CD14-positive monocyte (primary cell): ENCODE measurements around the gene ERFL. TPM values are rescaled to one million over a fixed set of nuclear protein-coding genes. Genes with fewer than 3 reads are reported as not detected.

ENCODE experiments used
- DNase-seq, 3 donors: peaks; one replicate each; pipeline ENCODE4 v3.0.0-alpha.2; 2011 to 2022
- H2AFZ ChIP-seq: 2 replicates; pipeline ENCODE4 v1.6.0; 2012; ENCODE audit warnings: mild to moderate bottlenecking, low read depth, low read length, inconsistent platforms; ENCODE audit not compliant: insufficient read depth, poor library complexity, severe bottlenecking
- H3K27ac ChIP-seq, 2 donors: 1 replicate in 1 of 2; 2 replicates in 1 of 2; pipeline ENCODE4 v1.5.1; 2012 to 2013; ENCODE audit warnings: low read length in 2 of 2, control low read depth in 1 of 2, inconsistent platforms in 1 of 2, low read depth in 1 of 2, mild to moderate bottlenecking in 1 of 2
- H3K27me3 ChIP-seq, 2 donors: one replicate each; pipeline versions ENCODE4 v1.6.0 to v1.6.1; 2011 to 2013; ENCODE audit warnings: low read length in 2 of 2; ENCODE audit not compliant: control insufficient read depth in 2 of 2, insufficient read depth in 2 of 2
- H3K36me3 ChIP-seq, 2 donors: replicated peaks in 1 of 2; 1 replicate in 1 of 2; 2 replicates in 1 of 2; pipeline versions ENCODE4 v1.5.1 to v1.6.1; 2012 to 2013; ENCODE audit warnings: low read length in 2 of 2, control low read depth in 1 of 2, inconsistent platforms in 1 of 2, mild to moderate bottlenecking in 1 of 2; ENCODE audit not compliant: insufficient read depth in 2 of 2, control insufficient read depth in 1 of 2
- H3K4me1 ChIP-seq, 2 donors: 1 replicate in 1 of 2; 2 replicates in 1 of 2; pipeline versions ENCODE4 v1.5.1 to v1.6.1; 2012 to 2013; ENCODE audit warnings: low read length in 2 of 2, control low read depth in 1 of 2, inconsistent platforms in 1 of 2, mild to moderate bottlenecking in 1 of 2, moderate library complexity in 1 of 2; ENCODE audit not compliant: insufficient read depth in 2 of 2, control insufficient read depth in 1 of 2
- H3K4me2 ChIP-seq: replicated peaks from 2 replicates; pipeline ENCODE3; 2012; ENCODE audit warnings: low read length, moderate library complexity, mild to moderate bottlenecking; ENCODE audit not compliant: poor library complexity, severe bottlenecking; ENCODE audit errors: extremely low read depth
- H3K4me3 ChIP-seq, 3 experiments: fragments of 200-600 bp in 1 of 3; sonication (generic) in 1 of 3; replicated peaks in 1 of 3; 1 replicate in 2 of 3; 2 replicates in 1 of 3; pipeline ENCODE4 v1.5.1; 2011 to 2013; ENCODE audit warnings: low read length in 3 of 3, mild to moderate bottlenecking in 3 of 3, control low read depth in 2 of 3, low read depth in 2 of 3, inconsistent platforms in 1 of 3, moderate library complexity in 1 of 3
- H3K79me2 ChIP-seq: 2 replicates; pipeline ENCODE4 v1.6.0; 2012; ENCODE audit warnings: mild to moderate bottlenecking, control low read depth, inconsistent platforms, low read length, moderate library complexity; ENCODE audit not compliant: insufficient read depth
- H3K9ac ChIP-seq: 2 replicates; pipeline ENCODE4 v1.6.0; 2017; ENCODE audit warnings: low read length, mild to moderate bottlenecking; ENCODE audit not compliant: insufficient read depth, poor library complexity, severe bottlenecking
- H3K9me3 ChIP-seq, 2 donors: replicated peaks in 1 of 2; 1 replicate in 1 of 2; 2 replicates in 1 of 2; pipeline versions ENCODE4 v1.5.1 to v1.6.1; 2012 to 2013; ENCODE audit warnings: low read length in 2 of 2, control low read depth in 1 of 2; ENCODE audit not compliant: control insufficient read depth in 1 of 2, insufficient read depth in 1 of 2
- H4K20me1 ChIP-seq: 2 replicates; pipeline ENCODE4 v1.6.0; 2012; ENCODE audit warnings: mild to moderate bottlenecking, low read length, control low read depth, moderate library complexity; ENCODE audit not compliant: insufficient read depth
- H3K27ac Mint-ChIP-seq, 7 donors: one replicate each; pipeline ENCODE4 v1.8.0; 2020; ENCODE audit warnings: mild to moderate bottlenecking in 7 of 7, mixed read lengths in 7 of 7, moderate library complexity in 6 of 7, inconsistent platforms in 2 of 7
- H3K27me3 Mint-ChIP-seq, 3 donors: one replicate each; pipeline ENCODE4 v1.8.0; 2021 to 2022; ENCODE audit warnings: low read depth in 3 of 3, mild to moderate bottlenecking in 3 of 3, mixed read lengths in 3 of 3, moderate library complexity in 3 of 3, inconsistent platforms in 1 of 3
- H3K36me3 Mint-ChIP-seq, 2 donors: one replicate each; pipeline ENCODE4 v1.8.0; 2020; ENCODE audit warnings: mixed read lengths in 2 of 2, inconsistent platforms in 1 of 2, mild to moderate bottlenecking in 1 of 2
- H3K4me1 Mint-ChIP-seq: one replicate; pipeline ENCODE4 v1.8.0; 2020; ENCODE audit warnings: mild to moderate bottlenecking, mixed read lengths
- H3K4me3 Mint-ChIP-seq, 2 donors: one replicate each; pipeline ENCODE4 v1.8.0; 2020; ENCODE audit warnings: mild to moderate bottlenecking in 2 of 2, mixed read lengths in 2 of 2, moderate library complexity in 1 of 2
- H3K9me3 Mint-ChIP-seq, 7 donors: one replicate each; pipeline ENCODE4 v1.8.0; 2020 to 2022; ENCODE audit warnings: mixed read lengths in 7 of 7, mild to moderate bottlenecking in 6 of 7, moderate library complexity in 6 of 7, inconsistent platforms in 2 of 7
- WGBS: methylation state at CpG from one replicate; pipeline ENCODE4 v1.1.5; 2013; ENCODE audit warnings: missing lambda C conversion rate; ENCODE audit not compliant: insufficient coverage; 5-methylcytosine and 5-hydroxymethylcytosine counted together
- intact Hi-C, 2 donors: fragments of 100-400 bp; cut with micrococcal nuclease; formaldehyde crosslinking; loops; one replicate each; pipeline versions ENCODE4 v1.15.0 to v1.15.1; 2023
- polyA minus RNA-seq: library from RNA; depleted of rRNA, polyadenylated mRNA; stranded (reverse); fragments of >200 nt; gene quantifications from 2 replicates; pipeline ENCODE4 v1.2.3, GENCODE V29; 2012
- polyA plus RNA-seq, 3 donors: library from polyadenylated mRNA; depleted of rRNA in 1 of 3; unstranded in 2 of 3; stranded (reverse) in 1 of 3; fragments of 300-500 nt in 2 of 3; fragments of >200 nt in 1 of 3; fragmentation: Illumina TruSeq in 2 of 3; gene quantifications; 1 replicate in 2 of 3; 2 replicates in 1 of 3; pipeline ENCODE4 v1.2.3, GENCODE V29; 2012 to 2021
- total RNA-seq, 12 experiments: library from RNA in 1 of 12; stranded (reverse) in 1 of 12; fragments of 120-200 nt in 1 of 12; gene quantifications; one replicate each; pipeline ENCODE4 v1.2.4 and lab custom pipeline; 2013 to 2026; ENCODE audit warnings: mixed read lengths in 6 of 12, inconsistent platforms in 1 of 12
- TF ChIP-seq, protein P1 (sequence below): fragments of 200-600 bp; IDR thresholded peaks from one replicate; pipeline ENCODE4 v1.8.0; 2022; ENCODE audit warnings: antibody characterized with exemption, mild to moderate bottlenecking

Gene ERFL
- not detected for total RNA-seq (2013)
- not detected for polyA plus RNA-seq
- not detected in 2 replicates for polyA minus RNA-seq
- 0 to 0.25 (median 0.04) reads per million in 11 experiments for total RNA-seq (lab: John Stamatoyannopoulos, UW)

GRCh38 chr19:41928221-41928683 lies at the start of gene ERFL:
ERFL (minus strand) TSS chr19:41928449; CDS start chr19:41912919, 15,530 bp downstream.
- H3K36me3 ChIP-seq: no peaks in the 10 kb centered on the region
- no peak within 1 kb of the TSS for H3K27ac ChIP-seq
- peaks cover 41 to 83% of the 10 kb centered on the region in 2 donors for H3K27me3 ChIP-seq
- Mint-ChIP-seq H3K4me1 (peaks cover 13% of the 10 kb centered on the region), H3K27ac (no peak within 1 kb of the TSS), H3K4me3 (peak within 1 kb of the TSS; percentile 66 to 94), H3K9me3 (peaks cover 0 to 16% (median 2%) of the 10 kb centered on the region in 7 donors), H3K36me3 (peaks cover 0 to 9% of the 10 kb centered on the region in 2 donors), H3K27me3 (peaks cover 0 to 48% (median 48%) of the 10 kb centered on the region in 3 donors)
- intact Hi-C loops: no loop called here
- no peaks in the 10 kb centered on the region for H4K20me1 ChIP-seq
- DNase-seq: no peak
- H2AFZ ChIP-seq: peak within 1 kb of the TSS; percentile 69
- TF ChIP-seq, protein P1, sequence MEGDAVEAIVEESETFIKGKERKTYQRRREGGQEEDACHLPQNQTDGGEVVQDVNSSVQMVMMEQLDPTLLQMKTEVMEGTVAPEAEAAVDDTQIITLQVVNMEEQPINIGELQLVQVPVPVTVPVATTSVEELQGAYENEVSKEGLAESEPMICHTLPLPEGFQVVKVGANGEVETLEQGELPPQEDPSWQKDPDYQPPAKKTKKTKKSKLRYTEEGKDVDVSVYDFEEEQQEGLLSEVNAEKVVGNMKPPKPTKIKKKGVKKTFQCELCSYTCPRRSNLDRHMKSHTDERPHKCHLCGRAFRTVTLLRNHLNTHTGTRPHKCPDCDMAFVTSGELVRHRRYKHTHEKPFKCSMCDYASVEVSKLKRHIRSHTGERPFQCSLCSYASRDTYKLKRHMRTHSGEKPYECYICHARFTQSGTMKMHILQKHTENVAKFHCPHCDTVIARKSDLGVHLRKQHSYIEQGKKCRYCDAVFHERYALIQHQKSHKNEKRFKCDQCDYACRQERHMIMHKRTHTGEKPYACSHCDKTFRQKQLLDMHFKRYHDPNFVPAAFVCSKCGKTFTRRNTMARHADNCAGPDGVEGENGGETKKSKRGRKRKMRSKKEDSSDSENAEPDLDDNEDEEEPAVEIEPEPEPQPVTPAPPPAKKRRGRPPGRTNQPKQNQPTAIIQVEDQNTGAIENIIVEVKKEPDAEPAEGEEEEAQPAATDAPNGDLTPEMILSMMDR: no peak
- under 1% methylated on average over 38 of the region's 49 CpGs for WGBS
- no peaks in the 10 kb centered on the region for H3K79me2 ChIP-seq
- peak within 1 kb of the TSS in 1 of 3 experiments; percentile 69 for H3K4me3 ChIP-seq
- H3K4me2 ChIP-seq: peak within 1 kb of the TSS; percentile 68
- no peak within 1 kb of the TSS for H3K9ac ChIP-seq
- peaks cover 4 to 15% of the 10 kb centered on the region in 2 donors for H3K4me1 ChIP-seq
- H3K9me3 ChIP-seq: peaks cover 0 to 24% of the 10 kb centered on the region in 2 donors

DNA sequence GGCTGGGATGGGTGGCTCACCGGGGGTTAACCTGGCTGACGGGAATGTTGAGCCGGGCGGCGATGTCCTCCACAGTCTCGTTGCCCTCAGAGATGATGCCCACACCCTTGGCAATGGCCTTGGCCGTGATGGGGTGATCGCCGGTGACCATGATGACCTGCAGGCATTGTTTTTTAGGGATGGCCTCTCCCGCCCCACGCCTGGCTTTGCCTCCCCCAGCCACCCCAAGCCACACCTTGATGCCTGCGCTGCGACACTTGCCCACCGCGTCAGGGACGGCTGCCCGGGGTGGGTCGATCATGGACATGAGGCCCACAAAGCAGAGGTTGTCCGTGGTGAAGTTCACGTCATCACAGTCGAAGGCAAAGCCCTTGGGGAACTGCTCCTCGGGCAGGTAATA lies 49.7 kb upstream of the ERFL start:
- H3K27ac ChIP-seq: no peak overlapping the region
- H3K4me1 ChIP-seq: no peaks in the 10 kb centered on the region
- intact Hi-C loops: no loop called here
- DNase-seq: no peak
- no peaks in the 10 kb centered on the region for H3K27me3 ChIP-seq
- H3K4me3 ChIP-seq: no peak overlapping the region
- no peaks in the 10 kb centered on the region for H4K20me1 ChIP-seq
- peaks cover 0 to 6% (median 3%) of the 10 kb centered on the region in 3 donors for H3K27me3 Mint-ChIP-seq
- no peak overlapping the region for H3K4me3 Mint-ChIP-seq
- 96% methylated on average over 20 of the region's 22 CpGs for WGBS
- no peaks in the 10 kb centered on the region for H3K4me1 Mint-ChIP-seq
- TF ChIP-seq, protein P1: no peak
- H2AFZ ChIP-seq: no peak overlapping the region
- H3K36me3 Mint-ChIP-seq: no peaks in the 10 kb centered on the region
- H3K9me3 Mint-ChIP-seq: no peaks in the 10 kb centered on the region
- no peak overlapping the region for H3K9ac ChIP-seq
- H3K36me3 ChIP-seq: no peaks in the 10 kb centered on the region
- no peak overlapping the region for H3K4me2 ChIP-seq
- no peaks in the 10 kb centered on the region for H3K79me2 ChIP-seq
- H3K27ac Mint-ChIP-seq: no peak overlapping the region
- no peaks in the 10 kb centered on the region for H3K9me3 ChIP-seq
